Sigmoid colon (tissue), 7 donors: Measurements from ENCODE around the gene GLDC. TPM values are rescaled to one million over a fixed set of nuclear protein-coding genes. Genes with fewer than 3 reads are reported as not detected.
A peak's percentile ranks its signal among the peaks of the same experiment; 100 is the strongest.

Experiments
- DNase-seq: peaks from one replicate; pipeline ENCODE4 v3.0.0-alpha.2; 2019
- H3K27ac ChIP-seq, 4 donors: fragments of 200-600 bp; sonication (generic); one replicate each; pipeline ENCODE4 v1.5.1; 2016 to 2019; ENCODE audit warnings: mild to moderate bottlenecking in 1 of 4
- H3K27me3 ChIP-seq, 3 donors: fragments of 200-600 bp; sonication (generic); one replicate each; pipeline ENCODE4 v1.5.1; 2019; ENCODE audit warnings: mild to moderate bottlenecking in 1 of 3
- H3K36me3 ChIP-seq, 4 donors: fragments of 200-600 bp; sonication (generic); one replicate each; pipeline ENCODE4 v1.5.1; 2016 to 2019
- H3K4me1 ChIP-seq, 4 donors: fragments of 200-600 bp; sonication (generic); one replicate each; pipeline ENCODE4 v1.5.1; 2017 to 2019
- H3K4me3 ChIP-seq, 4 donors: fragments of 200-600 bp; sonication (generic); one replicate each; pipeline ENCODE4 v1.5.1; 2017 to 2019; ENCODE audit warnings: mild to moderate bottlenecking in 2 of 4, moderate library complexity in 1 of 4
- H3K9me3 ChIP-seq, 4 donors: fragments of 200-600 bp in 3 of 4; sonication (generic) in 3 of 4; one replicate each; pipeline versions ENCODE4 v1.5.1 to v1.6.1; 2013 to 2019
- EP300 ChIP-seq, 4 donors: sonication (generic); formaldehyde crosslinking; IDR thresholded peaks; one replicate each; pipeline ENCODE4 v1.6.1; 2017; ENCODE audit warnings: antibody characterized with exemption in 4 of 4
- POLR2A ChIP-seq, 2 donors: fragments of 450-650 bp; IDR thresholded peaks; one replicate each; pipeline ENCODE4 v1.6.1; 2016; ENCODE audit warnings: antibody characterized with exemption in 2 of 2, mild to moderate bottlenecking in 2 of 2, moderate library complexity in 2 of 2
- POLR2AphosphoS5 ChIP-seq, 4 donors: sonication (generic); formaldehyde crosslinking; IDR thresholded peaks; one replicate each; pipeline ENCODE4 v1.6.1; 2017; ENCODE audit warnings: antibody characterized with exemption in 4 of 4
- WGBS, 2 donors: extraction: QIAGEN DNeasy Blood & Tissue Kit; methylation state at CpG; one replicate each; pipeline ENCODE4 v1.1.7; 2013; 5-methylcytosine and 5-hydroxymethylcytosine counted together
- intact Hi-C: fragments of 100-400 bp; cut with DNase I; formaldehyde crosslinking; loops from one replicate; pipeline ENCODE4 v1.15.1; 2023
- polyA plus RNA-seq, 3 donors: library from polyadenylated mRNA; stranded (reverse); fragments of 200-250 nt; gene quantifications; one replicate each; pipeline ENCODE4 v1.2.3, GENCODE V29; 2013
- total RNA-seq, 4 donors: library from RNA; depleted of rRNA; stranded (reverse); fragments of >200 nt; gene quantifications; one replicate each; pipeline ENCODE4 v1.1.0, GENCODE V29; 2016
- TF ChIP-seq, protein P1 (sequence below), 4 experiments: fragments of 450-650 bp in 3 of 4; fragments of 200-600 bp in 1 of 4; IDR thresholded peaks; one replicate each; pipeline ENCODE4 v1.5.1; 2016 to 2019; ENCODE audit warnings: antibody characterized with exemption in 4 of 4, mild to moderate bottlenecking in 3 of 4, moderate library complexity in 2 of 4
- donor health status: healthy with polysubstance abuse.
- donor health status: Bipolar disorder and iron deficiency.
- donor health status: healthy.

Gene GLDC
- total and polyA plus RNA-seq, 7 donors = 0.51 to 1.8 (median 1.2) TPM; not detected in 4

DNA sequence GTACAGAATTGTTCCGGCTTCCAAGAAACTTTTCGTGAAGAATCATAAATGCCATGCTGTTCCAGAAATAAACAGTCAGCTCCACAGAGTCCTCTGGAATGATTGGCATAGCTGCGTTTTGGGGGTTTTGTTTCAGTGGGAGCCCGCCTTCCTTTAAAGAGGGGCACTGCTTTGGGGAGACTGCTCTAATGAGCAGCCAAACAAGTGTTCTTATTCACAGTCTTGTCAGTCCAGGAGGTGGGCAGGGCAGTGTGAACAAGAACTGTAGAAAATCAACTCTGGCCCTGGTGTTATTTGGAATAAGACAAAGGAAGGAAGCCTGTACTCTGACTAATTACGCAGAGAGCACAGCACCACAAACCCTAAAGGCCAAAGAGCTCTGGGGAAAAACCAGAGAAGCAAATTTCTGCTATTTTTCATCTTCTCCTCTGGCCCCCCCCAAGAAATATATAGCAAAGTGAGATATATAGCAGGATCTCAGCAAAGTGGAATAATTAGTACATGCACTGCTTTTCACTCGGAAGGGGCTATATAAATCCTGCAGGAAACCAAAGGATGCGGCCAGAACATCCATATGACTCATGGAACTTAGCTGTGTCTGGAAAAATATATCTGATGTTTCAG, 92.9 kb downstream of the GLDC start:
- intact Hi-C loops = no loop called here
- Histone ChIP-seq H3K4me3 (no peak overlapping the region), H3K36me3 (no peaks in the 10 kb centered on the region), H3K9me3 (no peaks in the 10 kb centered on the region), H3K27ac (peak overlapping the region in 1 of 4 donors; percentile 3), H3K4me1 (peaks cover 0 to 11% (median 4%) of the 10 kb centered on the region in 4 donors), H3K27me3 (no peaks in the 10 kb centered on the region)
- DNase-seq = no peak
- TF ChIP-seq POLR2AphosphoS5 (IDR thresholded peaks at IDR 0.05) (no peak), EP300 (IDR thresholded peaks at IDR 0.05) (no peak)
- TF ChIP-seq, protein P1, sequence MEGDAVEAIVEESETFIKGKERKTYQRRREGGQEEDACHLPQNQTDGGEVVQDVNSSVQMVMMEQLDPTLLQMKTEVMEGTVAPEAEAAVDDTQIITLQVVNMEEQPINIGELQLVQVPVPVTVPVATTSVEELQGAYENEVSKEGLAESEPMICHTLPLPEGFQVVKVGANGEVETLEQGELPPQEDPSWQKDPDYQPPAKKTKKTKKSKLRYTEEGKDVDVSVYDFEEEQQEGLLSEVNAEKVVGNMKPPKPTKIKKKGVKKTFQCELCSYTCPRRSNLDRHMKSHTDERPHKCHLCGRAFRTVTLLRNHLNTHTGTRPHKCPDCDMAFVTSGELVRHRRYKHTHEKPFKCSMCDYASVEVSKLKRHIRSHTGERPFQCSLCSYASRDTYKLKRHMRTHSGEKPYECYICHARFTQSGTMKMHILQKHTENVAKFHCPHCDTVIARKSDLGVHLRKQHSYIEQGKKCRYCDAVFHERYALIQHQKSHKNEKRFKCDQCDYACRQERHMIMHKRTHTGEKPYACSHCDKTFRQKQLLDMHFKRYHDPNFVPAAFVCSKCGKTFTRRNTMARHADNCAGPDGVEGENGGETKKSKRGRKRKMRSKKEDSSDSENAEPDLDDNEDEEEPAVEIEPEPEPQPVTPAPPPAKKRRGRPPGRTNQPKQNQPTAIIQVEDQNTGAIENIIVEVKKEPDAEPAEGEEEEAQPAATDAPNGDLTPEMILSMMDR (IDR thresholded peaks at IDR 0.05) = no peak
- WGBS, 2 donors = 83 to 86% methylated on average over 7 of the region's 7 CpGs

DNA sequence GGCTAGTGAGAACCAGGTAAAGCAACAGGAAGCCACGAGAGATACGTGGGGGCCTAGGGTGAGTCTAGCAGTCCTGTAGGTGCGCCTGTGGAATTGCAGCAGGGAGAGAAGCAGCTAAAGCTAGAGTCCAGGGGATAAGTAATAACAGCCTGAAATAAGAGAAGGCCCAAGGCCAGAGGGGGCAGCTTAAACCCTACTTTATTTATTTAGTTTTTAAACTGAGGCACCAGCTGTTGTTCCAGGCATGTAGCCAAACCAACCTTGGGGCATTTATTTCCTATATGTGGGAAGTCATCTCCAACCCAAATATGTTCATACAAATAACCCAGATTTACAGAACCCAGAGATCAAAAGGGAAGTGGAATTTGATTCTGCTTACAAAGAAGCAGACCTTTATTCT, 93.5 kb downstream of the GLDC start:
- WGBS, 2 donors = 80 to 90% methylated on average over 3 of the region's 3 CpGs
- no peaks in the 10 kb centered on the region for H3K27me3 ChIP-seq
- intact Hi-C loops = no loop called here
- H3K36me3 ChIP-seq = no peaks in the 10 kb centered on the region
- H3K4me3 ChIP-seq = no peak overlapping the region
- DNase-seq = no peak
- no peak overlapping the region for H3K27ac ChIP-seq
- H3K9me3 ChIP-seq = no peaks in the 10 kb centered on the region
- TF ChIP-seq POLR2A (IDR thresholded peaks at IDR 0.05) (no peak), EP300 (IDR thresholded peaks at IDR 0.05) (no peak), POLR2AphosphoS5 (IDR thresholded peaks at IDR 0.05) (no peak)
- TF ChIP-seq, protein P1 (IDR thresholded peaks at IDR 0.05) = no peak
- peaks cover 0 to 11% (median 4%) of the 10 kb centered on the region in 4 donors for H3K4me1 ChIP-seq

DNA sequence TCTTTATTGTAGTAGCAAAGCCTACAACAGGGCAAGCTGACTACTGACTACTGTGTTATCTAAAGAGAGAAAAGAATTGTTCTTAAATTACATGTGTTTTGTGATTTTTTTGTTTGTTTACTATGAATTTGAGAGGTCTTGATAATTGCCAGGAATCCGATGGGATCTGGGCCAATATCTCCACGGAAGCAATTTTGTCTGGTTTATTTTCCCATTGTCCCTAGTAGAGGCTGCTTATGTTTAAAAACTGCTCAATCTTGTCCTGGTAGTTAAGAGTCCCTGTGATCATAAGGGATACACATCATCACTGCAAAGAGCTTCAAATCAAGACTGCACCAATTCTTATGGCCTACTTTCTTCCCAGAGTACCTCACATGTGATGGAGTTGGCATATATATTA, 94.4 kb downstream of the GLDC start:
- Histone ChIP-seq H3K27me3 (no peaks in the 10 kb centered on the region), H3K9me3 (no peaks in the 10 kb centered on the region), H3K27ac (no peak overlapping the region), H3K36me3 (no peaks in the 10 kb centered on the region), H3K4me1 (peaks cover 0 to 11% (median 4%) of the 10 kb centered on the region in 4 donors), H3K4me3 (no peak overlapping the region)
- 80 to 81% methylated on average over 2 of the region's 2 CpGs for WGBS, 2 donors
- no peak for DNase-seq
- no peak for TF ChIP-seq POLR2A (IDR thresholded peaks at IDR 0.05)
- no peak for TF ChIP-seq EP300 (IDR thresholded peaks at IDR 0.05)
- TF ChIP-seq, protein P1 (IDR thresholded peaks at IDR 0.05) = no peak
- TF ChIP-seq POLR2AphosphoS5 (IDR thresholded peaks at IDR 0.05) = no peak
- intact Hi-C loops = no loop called here

- Histone ChIP-seq H3K27ac (no peak overlapping the region), H3K4me1 (peaks cover 0 to 11% (median 4%) of the 10 kb centered on the region in 4 donors), H3K27me3 (no peaks in the 10 kb centered on the region), H3K36me3 (no peaks in the 10 kb centered on the region), H3K9me3 (no peaks in the 10 kb centered on the region), H3K4me3 (no peak overlapping the region)
- DNase-seq = no peak
- TF ChIP-seq POLR2A (IDR thresholded peaks at IDR 0.05) = no peak
- no peak for TF ChIP-seq POLR2AphosphoS5 (IDR thresholded peaks at IDR 0.05)
- TF ChIP-seq EP300 (IDR thresholded peaks at IDR 0.05) = no peak
- TF ChIP-seq, protein P1 (IDR thresholded peaks at IDR 0.05) = no peak
- intact Hi-C loops = no loop called here
- 55 to 72% methylated on average over 8 of the region's 8 CpGs for WGBS, 2 donors
Measured at GRCh38 chr9:6549106-6549800, 96.3 kb downstream of the GLDC start.
